ENCODE measurements around the gene SIX3.
A peak's percentile ranks its signal among the peaks of the same experiment; 100 is the strongest.

SIX3 gene

DNA sequence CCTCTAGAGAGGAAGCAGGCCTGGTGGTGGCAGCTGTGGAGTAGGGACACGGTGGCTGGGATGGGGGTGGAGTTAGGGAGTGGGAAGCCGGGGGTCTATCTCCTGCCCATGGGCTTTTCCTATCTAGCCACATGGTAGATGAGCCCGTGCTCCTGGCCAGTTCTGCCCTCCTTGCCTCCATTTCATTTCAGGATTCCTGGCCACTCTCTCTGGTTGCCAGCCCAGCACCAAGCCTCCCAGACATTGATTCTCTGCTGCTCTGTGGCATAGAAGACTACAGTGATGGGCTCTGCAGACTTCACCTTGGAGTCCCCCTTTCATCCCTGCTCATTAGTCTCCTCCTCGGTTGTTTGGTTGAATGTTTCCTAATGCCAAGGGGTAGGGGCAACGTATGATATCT is 19.4 kb downstream of the SIX3 start:
- no peak for DNase-seq

DNA sequence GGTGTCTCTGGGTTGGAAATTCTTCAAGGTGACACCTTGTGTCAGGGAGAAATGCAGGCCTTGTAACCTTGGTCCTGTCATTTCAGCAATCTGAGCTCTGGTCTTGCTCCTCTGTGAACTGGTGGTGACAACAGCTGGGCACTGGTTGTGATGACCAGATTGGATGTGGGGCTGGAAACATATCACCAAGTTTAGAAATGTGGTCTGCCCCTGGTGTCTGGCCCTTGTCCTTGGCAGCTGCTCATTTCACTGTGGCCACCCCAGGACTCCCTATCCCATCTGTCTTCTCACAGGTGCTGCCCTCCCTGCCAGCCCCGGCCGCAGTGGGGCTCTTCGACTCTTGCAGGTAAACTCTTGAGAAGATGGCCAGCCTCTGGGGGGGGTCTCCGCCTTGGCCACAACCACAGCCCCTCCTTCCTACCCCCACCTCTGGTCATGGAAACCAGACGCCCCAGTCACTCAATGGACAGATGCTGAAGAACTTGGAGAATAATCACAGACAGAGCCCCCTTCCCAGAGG is 20.7 kb downstream of the SIX3 start:
- no peak for DNase-seq

DNA sequence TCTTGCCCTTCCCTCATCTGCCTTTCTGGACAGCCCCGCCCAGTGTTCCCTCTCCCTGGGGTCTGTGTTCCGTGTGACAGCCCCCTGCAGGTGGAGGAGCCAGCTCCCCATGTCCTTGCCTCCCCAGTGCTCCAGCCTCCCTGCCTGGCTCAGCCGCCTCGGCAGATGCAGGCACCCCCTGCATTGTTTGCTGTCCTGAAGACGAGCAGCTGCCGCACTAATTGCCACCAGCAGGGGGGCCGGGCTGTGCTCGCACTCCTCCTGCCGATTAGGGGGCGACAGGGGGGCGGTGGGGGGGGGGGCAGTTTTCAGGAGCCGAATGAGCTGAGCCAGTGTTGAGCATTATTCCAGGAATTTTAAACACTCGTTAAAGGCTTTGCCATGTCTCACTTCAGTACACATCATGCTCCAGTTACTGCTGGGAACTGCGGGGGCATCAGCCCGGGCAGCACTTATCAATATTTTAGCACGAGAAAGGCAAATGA is 23.3 kb downstream of the SIX3 start:
- DNase-seq, result no peak

DNA sequence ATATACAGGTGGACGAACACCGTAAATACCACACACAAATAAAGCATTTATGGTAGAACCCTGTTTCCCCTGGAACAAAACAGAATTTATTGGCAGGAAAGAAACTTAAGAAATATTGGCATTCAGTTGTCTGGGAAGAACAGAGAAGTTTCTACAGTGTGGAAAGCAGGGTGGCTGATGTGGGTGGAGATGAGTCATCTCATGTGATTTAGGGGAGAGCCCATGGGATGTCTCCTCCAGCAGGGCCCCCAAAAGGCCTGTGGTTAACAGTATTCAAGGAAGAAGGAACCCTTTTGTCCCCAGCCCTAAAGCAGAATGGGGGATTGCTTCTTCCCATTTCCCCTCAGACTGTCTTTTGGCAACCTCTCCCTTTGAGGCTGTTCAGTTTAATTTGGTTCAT is 24.2 kb downstream of the SIX3 start:
- DNase-seq, result no peak

DNA sequence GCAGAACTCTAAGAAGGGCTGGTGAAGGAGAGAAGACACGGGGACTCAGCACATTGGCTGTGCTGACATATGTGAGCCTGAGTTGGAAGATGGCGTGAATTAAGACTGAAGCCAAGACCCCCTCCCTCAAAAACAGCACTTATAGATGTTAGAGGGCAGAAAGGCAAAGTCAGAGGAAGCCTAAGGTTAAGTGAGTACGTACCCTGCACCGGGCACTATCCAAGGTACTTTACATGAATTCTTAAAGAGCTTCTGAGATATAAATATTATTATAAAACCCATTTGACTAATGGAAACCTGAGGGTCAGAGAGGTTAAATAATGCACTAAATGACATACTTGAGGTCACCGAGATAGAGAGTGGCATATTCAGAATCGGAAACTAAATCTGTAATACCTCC is 25.6 kb downstream of the SIX3 start:
- no peak for DNase-seq

DNA sequence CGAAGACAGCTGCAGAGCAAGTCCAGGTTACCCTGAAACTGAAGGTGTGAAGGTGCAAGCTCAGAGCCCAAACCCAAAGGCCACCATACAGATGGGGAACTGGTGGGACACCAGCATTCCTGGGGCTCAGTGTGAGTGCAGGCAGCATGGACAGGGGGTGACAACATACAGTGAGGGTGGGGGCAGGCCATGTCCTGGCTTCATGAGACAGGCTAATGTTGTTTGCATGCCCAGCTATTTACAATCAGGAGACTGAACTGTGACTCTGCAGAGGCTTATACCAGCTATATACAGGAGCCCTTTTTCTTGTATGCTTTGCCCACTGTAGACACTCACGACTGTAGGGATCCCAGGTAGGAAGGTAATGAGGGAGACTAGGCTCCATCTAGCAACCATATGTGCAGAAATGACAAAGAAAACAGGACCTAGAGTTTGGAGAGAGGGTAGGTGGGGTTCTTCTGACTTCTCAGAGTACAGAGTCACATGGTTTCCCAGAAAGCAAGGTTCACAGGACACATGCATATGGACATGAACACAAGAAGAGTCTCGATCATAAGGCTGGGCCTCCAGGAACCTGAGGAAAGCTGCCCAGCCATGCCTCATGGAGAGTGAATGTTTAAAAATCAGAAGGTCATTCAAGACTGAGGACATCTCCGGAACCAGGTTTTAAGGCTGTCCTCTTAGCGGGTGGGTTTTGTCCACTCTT is 26.4 kb downstream of the SIX3 start:
- DNase-seq, result no peak

DNA sequence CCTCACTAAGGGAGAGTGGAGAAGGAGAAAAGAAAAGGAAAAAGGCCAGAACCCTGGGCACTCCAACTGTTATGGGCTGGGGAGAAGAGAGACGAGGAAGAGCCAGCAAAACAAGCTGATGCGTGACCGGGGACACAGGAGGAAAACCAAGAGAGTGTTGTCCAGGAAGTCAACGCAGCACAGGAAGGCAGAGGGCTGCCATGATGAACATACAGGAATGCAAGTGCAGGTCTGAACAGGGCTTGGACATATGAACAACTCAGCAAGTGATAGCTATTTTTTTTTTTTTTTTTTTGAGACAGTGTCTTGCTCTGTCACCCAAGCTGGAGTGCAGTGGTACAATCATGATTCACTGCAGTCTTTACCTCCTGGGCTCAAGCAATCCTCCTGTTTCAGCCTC is 28.4 kb downstream of the SIX3 start:
- no peak for DNase-seq

DNA sequence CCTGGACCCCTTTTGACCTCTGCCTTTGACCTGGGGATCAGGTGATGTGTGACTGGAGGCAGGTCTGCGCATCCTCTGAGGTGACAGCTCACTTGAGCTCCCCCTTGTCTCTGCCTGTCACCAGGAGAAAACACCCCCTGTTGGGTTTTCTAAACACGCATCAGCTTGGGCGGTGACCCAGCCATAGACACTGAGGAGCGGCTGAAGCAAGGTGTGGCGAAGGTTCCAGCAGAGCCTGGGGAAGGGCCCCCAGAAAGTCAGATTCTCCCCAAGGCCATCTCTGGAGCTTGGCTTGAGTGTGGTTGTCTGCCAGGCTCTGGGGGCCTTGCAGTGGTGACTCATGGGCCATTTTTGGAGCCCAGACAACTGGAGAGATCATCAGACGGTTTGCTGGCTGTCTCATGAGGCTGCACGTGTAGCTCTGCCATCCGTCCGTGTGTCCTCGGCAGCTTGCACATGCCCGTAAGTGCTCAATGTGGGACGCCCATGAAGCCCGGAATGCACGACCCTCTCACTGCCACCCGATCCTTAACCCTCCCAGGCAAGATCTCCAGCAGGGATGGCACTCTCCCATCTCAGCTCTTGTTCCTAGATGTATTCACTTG is 29.4 kb downstream of the SIX3 start:
- no peak for DNase-seq

DNA sequence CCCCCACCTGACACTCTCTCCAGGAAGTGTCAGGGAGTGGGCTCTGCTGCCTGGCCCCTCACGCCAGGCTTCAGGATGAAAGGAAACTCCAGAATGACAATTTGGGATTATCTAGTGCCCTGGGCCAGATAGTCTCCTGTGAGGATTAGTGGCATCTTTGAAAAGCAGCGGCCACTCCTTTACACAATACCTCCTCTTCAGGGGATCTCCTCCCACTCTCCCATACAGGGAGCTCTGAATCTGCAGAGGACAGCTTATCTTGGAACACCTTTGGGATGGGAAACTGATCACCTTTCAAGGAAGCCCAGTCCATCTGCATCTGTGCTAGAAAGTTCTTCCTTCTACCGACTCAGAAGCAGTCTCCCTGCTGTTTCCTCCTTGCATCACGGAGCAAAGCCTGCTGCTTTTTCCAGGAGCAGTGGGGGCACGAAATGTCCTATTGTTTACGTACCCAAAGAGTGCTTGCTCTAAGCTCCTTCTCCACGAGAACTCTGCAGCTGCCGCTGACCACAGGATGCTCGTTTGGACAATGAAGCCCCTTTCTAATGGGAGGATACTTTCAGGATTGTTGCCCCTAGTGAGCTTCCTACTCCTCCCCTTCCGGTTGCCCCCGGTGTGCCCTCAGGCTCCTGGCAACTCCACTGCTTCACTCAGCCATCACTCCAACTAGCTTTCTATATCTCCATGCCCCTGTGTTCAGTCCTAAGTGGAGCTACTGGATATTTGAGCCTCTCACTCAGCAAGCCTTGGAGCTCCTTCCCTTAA is 31.5 kb downstream of the SIX3 start:
- DNase-seq, result no peak

DNA sequence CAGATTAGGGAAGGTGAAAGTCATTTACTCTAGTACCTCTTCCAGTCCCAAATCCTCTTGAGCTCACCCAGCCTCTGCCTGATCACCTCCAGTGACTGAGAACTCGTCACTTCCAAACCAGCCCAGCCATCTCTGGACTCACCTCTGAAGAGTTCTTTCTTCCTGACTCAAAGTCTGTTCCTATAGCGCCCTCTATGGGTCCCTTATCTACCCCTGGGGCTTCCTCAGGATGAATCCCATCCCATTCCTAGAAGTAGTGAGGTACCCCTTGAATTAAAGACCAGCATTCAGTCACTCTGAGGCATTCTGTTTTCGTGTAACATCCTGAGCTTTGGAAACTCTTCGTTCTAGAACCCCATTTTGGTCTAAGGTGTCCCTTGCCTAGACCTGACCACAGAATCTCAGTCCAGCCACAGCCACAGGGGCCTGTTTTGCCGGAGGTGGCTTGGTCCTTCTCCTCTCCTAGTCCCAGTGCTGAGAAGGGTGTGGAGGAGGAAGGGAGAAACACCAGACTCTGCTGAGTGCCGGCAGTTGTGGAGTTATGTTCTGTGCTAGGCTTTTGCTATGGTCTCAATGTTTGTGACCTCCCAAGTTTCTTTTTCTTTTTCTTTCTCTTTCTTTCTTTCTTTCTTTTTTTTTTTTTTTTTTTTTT is 32.7 kb downstream of the SIX3 start:
- DNase-seq, result peak; percentile 62

DNA sequence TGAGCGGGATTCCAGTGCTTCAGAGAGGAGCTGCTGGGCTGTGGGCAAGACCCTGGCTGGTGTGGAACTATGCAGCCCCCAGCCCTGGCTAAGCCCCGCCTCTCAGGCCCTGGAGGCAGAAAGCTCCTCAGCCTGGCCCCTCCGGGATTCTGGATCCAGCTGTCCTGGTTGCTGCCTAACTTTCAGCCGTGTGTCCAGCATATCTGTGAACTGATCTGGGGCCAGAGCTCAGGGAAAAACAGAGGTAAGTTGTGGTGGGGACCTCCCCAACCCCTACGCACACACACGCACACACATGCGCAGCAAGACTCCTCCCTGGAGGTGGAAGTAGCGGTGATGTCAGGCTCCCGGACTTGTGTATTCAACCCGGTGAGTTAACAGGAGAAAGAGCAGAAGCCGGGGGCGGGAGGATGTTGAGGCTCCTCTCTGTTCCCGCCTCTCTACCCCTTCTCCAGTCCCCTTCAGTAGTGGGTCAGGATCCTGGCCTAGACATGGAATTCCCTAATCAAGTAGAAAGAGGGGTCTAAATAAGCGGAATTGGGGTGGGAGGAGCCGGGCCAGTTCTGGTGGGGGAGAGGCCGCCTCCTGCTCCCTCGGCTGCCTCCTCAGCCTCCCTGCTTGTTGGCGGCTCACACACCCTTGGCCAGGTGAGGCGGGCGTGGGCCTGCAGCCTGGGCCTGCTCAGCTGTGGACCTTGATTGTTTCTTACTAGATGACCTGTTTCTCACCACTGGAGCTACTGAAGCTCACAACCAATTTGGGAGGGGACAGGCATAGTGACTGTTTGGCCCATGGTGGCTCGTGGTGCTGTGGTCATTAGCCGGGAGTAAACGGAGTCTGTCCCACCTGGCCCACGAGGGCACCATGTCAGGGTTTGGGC is 34.3 kb downstream of the SIX3 start:
- DNase-seq, result no peak

DNA sequence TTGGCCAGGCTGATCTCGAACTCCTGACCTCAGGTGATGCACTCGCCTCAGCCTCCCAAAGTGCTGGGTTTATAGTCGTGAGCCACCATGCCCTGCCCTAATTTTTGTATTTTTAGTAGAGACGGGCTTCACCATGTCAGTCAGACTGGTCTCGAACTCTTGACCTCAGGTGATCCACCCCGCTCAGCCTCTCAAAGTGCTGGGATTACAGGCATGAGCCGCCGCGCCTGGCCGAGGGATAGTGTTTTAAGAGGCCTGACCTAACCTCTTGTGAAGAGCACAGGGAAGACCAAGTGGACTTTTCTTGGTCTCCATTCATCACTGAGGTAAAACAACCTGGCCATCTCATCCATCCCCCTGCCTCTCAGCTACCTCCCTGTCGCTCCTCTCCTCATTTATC is 38.1 kb downstream of the SIX3 start:
- DNase-seq, result no peak

DNA sequence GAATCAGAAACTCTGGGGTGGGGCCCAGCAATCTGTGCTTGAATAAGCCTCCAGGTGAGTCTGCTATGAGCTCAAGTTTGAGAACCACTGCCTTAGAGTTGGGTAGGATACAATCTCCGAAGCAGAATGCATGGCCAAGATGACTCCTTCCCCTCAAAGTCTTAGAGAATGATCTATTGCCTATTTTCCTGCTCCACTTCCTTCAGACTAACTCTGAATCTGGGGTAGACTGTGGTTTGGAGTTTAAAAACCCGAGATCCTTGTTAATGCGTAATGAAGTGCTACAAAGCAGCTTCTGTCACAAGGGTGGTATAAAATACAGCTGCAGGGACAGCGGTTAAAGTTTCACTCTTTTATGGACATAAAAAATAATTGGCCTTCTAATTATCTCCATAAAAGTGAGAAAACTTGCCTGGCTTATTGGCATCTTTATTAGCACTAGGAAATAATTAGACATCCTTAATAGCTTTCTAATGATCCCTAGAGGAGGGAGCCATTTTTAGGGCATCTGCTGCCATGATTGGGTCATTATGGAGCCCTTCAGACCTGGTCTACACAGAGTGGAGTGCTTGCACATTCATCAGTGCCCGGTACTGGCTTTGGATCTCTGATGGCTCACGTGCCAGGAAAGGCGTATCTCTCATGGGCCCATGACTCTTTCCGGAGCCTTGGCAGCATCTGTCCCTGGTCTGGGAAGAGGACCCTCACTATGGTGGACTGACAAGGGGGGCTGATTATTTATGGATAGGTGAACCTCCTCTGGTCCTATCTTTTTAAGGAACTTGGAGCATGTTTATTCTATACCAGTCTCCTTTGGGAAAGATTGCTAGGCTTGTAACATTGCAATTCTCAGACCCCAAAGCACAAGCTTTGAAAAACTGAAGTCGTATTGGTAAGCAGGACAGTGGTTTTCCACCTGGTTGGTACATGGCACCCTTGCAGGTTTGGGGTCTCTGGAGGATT is 39.5 kb downstream of the SIX3 start:
- no peak for DNase-seq

DNA sequence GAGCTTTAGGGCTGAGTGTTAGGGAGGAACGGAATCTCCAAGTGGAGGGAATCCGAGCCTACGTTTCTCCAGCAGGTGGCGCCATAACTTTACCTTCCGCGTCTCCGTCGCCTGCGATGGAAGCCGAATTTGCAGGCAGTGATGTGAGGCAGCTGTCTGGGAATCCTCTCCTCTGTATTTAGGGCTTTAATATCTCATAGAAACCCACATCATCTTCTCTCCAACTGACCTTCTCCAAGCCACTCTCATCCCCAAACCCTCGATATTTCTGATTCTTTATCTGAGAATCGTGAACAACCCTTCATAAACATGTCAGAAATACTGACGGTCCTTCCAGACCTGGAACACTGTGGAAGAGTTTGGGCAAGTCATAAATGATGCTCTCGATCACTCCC is 40.2 kb downstream of the SIX3 start:
- DNase-seq, result peak; percentile 63

DNA sequence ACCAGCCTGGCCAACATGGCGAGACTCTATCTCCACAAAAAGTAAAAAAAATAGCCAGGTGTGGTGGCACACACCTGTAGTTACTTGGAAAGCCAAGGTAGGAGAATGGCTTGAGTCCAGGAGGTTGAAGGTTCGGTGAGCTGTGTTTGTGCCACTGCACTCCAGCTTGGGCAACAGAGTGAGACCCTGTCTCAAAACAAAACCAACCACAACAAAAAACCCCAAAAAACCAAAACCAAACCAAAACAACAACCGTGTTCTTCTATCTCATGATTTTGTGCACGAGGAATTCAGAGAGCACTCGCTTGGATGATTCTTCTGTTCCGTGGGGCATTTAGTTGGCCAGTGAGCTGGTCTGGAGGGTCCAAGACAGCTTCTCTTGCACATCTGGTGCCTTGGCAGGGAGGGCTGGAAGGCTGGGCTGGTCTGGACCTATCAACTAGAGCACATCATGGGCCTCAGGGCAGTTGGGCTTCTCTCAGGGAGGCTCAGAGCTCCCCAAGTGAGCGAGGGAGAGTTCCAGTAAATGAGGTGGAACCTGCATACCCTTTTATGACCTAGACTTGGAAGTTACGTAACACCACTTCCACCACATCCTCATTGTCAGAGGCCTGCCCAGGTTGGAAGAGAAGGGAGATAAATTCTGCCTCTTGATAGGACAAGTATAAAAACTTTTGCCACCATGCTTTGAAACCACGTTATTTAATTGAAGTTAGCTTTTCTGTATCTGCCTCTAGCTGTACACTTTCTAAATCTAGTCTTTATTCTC is 42.5 kb downstream of the SIX3 start:
- no peak for DNase-seq

DNA sequence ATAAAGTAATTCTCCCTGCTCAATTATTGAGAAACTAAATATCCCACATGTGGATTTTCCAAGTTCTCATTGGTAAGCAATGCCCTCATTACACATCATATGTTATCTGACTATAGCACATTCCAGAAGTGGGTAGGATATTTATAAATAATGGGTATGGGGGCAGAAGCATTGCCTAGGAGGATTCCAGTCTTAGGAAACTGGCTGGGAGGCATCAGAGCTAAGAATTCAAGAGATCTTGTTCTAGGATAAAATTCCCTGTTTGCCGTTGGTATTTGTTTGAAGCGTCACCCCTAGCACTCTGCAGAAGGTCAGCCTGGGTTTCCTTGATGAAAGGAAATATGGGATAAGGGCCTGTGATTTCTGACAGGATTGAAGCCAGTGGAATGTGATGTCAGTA is 47.7 kb downstream of the SIX3 start:
- DNase-seq, result no peak

DNA sequence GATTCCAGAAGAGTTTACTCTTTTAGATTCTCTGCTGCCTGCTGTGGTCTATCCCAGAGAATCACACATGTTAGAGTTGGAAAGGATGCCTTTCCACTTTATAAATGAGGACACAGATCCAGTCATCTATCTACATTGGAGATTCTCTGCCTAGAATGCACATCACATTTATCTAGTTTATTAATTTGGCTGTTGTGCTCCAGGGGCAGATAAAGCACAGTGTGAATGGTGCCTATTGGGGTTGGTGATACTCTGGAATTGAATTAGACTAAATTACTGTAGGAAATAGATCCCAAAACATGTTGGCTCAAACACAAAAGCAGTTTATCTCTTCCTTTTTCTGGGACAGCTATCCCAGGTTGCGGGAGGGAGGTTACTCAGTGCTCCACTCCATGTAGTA is 52.9 kb downstream of the SIX3 start:
- no peak for DNase-seq
